Fibroblast of pulmonary artery (primary cell): ENCODE measurements around the gene FYCO1.

Experiments used
- DNase-seq: peaks from one replicate; pipeline ENCODE4 v3.0.0-alpha.2; 2010; ENCODE audit warnings: low read depth
- H3K4me3 ChIP-seq: replicated peaks from 2 replicates; pipeline ENCODE4 v1.5.1; 2011; ENCODE audit warnings: low read depth, mild to moderate bottlenecking, control low read depth, low read length, moderate library complexity
- CTCF ChIP-seq: IDR thresholded peaks from 2 replicates; pipeline ENCODE4 v1.5.1; 2011; ENCODE audit warnings: mild to moderate bottlenecking, control low read depth, low read length, inconsistent platforms; ENCODE audit errors: missing control alignments

The FYCO1 gene

GRCh38 chr3:45950131-45950530 is 45.5 kb downstream of the FYCO1 start:
- no peak overlapping the region for H3K4me3 ChIP-seq
- DNase-seq: no peak
- no peak for TF ChIP-seq CTCF

DNA sequence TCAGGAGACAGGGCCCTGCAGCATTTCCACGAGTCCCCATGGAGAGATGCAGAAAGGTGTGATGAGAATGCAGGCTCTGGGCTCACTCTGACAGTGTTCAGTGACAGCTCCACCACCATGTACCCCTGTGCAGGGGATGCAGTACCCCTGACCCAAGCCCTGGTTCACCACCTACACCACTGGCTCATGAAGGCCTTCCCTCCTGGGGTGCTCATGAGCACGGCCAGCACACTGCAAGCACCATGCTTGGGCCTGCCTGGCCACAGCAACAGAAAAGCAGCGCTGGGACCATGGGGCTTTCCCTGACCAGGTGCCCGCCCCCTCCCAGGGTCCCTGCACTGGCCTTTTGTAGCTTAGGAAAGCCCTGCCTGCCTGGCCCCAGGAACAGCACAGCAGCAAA is 46.2 kb downstream of the FYCO1 start:
- TF ChIP-seq CTCF: no peak
- H3K4me3 ChIP-seq: no peak overlapping the region
- no peak for DNase-seq

- DNase-seq: no peak
- H3K4me3 ChIP-seq: no peak overlapping the region
- TF ChIP-seq CTCF: no peak
Observed at GRCh38 chr3:45948881-45949280, 46.7 kb downstream of the FYCO1 start.

DNA sequence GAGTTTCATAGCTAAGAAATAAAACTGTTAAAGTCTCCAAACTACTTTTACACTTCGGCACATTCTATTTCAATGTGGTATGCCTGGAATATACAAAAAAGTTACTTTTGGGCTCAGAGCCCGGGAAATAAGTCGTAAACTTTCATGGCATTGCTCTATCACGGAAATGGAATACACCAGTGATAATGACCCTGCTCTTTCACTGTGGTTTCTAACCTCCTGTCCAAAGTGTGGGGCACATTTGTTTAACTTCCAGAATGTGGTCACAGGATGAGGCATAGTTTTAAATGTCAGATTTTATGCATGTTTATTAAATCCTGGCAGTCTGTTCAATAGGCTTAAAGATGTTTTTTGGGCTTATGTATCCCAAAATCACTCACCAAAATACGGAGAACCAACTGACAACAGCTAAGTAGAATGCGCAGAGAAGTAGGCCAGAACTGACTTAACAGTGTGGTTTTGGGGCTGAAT is 47.3 kb downstream of the FYCO1 start:
- DNase-seq: no peak
- no peak for TF ChIP-seq CTCF
- H3K4me3 ChIP-seq: no peak overlapping the region

- DNase-seq: no peak
- no peak overlapping the region for H3K4me3 ChIP-seq
- TF ChIP-seq CTCF: no peak
Observed at GRCh38 chr3:45947361-45947760, 48.3 kb downstream of the FYCO1 start.

DNA sequence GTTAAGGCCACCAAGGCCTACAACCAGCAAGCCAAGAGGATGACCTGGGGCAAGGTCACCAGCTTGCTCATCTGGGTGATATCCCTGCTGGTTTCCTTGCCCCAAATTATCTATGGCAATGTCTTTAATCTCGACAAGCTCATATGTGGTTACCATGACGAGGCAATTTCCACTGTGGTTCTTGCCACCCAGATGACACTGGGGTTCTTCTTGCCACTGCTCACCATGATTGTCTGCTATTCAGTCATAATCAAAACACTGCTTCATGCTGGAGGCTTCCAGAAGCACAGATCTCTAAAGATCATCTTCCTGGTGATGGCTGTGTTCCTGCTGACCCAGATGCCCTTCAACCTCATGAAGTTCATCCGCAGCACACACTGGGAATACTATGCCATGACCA is 48.7 kb downstream of the FYCO1 start:
- TF ChIP-seq CTCF: no peak
- no peak overlapping the region for H3K4me3 ChIP-seq
- DNase-seq: no peak

DNA sequence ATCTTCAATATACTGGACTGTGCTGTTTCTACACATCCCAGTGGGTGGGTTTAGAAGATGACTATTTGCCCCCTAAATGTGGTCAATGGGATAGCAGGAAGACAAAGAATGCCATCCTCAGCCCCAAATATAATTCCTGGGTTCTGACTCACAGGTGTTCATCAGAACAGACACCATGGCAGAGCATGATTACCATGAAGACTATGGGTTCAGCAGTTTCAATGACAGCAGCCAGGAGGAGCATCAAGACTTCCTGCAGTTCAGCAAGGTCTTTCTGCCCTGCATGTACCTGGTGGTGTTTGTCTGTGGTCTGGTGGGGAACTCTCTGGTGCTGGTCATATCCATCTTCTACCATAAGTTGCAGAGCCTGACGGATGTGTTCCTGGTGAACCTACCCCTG is 49.3 kb downstream of the FYCO1 start:
- no peak overlapping the region for H3K4me3 ChIP-seq
- no peak for TF ChIP-seq CTCF
- no peak for DNase-seq
